Activated naive CD8-positive, alpha-beta T cell treated with anti-CD3 and anti-CD28 coated beads for 36 hours (primary cell): ENCODE results near the gene SMIM15. TPM values are rescaled to one million over a fixed set of nuclear protein-coding genes. Genes with fewer than 3 reads are reported as not detected.

Source experiments
- DNase-seq: peaks from one replicate; pipeline ENCODE4 v3.0.0; 2021
- H3K27ac Mint-ChIP-seq: one replicate; pipeline ENCODE4 v1.8.0; 2022; ENCODE audit warnings: mild to moderate bottlenecking, moderate library complexity, mixed read lengths
- H3K27me3 Mint-ChIP-seq: one replicate; pipeline ENCODE4 v1.8.0; 2022; ENCODE audit warnings: mild to moderate bottlenecking, mixed read lengths
- H3K36me3 Mint-ChIP-seq: one replicate; pipeline ENCODE4 v1.8.0; 2021; ENCODE audit warnings: mild to moderate bottlenecking, mixed read lengths
- H3K4me1 Mint-ChIP-seq: one replicate; pipeline ENCODE4 v1.8.0; 2021; ENCODE audit warnings: mixed read lengths
- H3K4me3 Mint-ChIP-seq: one replicate; pipeline ENCODE4 v1.8.0; 2022; ENCODE audit warnings: mild to moderate bottlenecking, moderate library complexity, mixed read lengths
- H3K9me3 Mint-ChIP-seq: one replicate; pipeline ENCODE4 v1.8.0; 2022; ENCODE audit warnings: mixed read lengths
- total RNA-seq, 2 experiments: library from RNA; stranded (reverse); gene quantifications; one replicate each; pipeline ENCODE4 v1.2.3, GENCODE V29; 2021

SMIM15 gene
- total RNA-seq, 2 experiments from 2014 or later = 92.1 to 94.8 TPM

- Mint-ChIP-seq H3K4me3 (no peak overlapping the region), H3K9me3 (no peaks in the 10 kb centered on the region), H3K27me3 (peaks cover 4% of the 10 kb centered on the region), H3K36me3 (no peaks in the 10 kb centered on the region), H3K4me1 (peaks cover 3% of the 10 kb centered on the region), H3K27ac (no peak overlapping the region)
- DNase-seq = no peak
These were observed 14.4 kb upstream of the SMIM15 start for GRCh38 chr5:61176631-61177030.

GRCh38 chr5:61171479-61171878, 9.2 kb upstream of the SMIM15 start:
- DNase-seq = no peak
- Mint-ChIP-seq H3K27me3 (no peaks in the 10 kb centered on the region), H3K9me3 (no peaks in the 10 kb centered on the region), H3K27ac (no peak overlapping the region), H3K4me3 (no peak overlapping the region), H3K36me3 (no peaks in the 10 kb centered on the region), H3K4me1 (no peaks in the 10 kb centered on the region)

- H3K27me3 Mint-ChIP-seq = no peaks in the 10 kb centered on the region
- no peak for DNase-seq
- no peaks in the 10 kb centered on the region for H3K4me1 Mint-ChIP-seq
- H3K36me3 Mint-ChIP-seq = peaks cover 6% of the 10 kb centered on the region
- no peak overlapping the region for H3K4me3 Mint-ChIP-seq
- H3K9me3 Mint-ChIP-seq = no peaks in the 10 kb centered on the region
- no peak overlapping the region for H3K27ac Mint-ChIP-seq
These were observed 6.7 kb upstream of the SMIM15 start for GRCh38 chr5:61168951-61169350.

GRCh38 chr5:61167382-61167781, 5.1 kb upstream of the SMIM15 start:
- DNase-seq = no peak
- peaks cover 18% of the 10 kb centered on the region for H3K36me3 Mint-ChIP-seq
- peaks cover 8% of the 10 kb centered on the region for H3K4me1 Mint-ChIP-seq
- H3K4me3 Mint-ChIP-seq = no peak overlapping the region
- H3K9me3 Mint-ChIP-seq = peaks cover 3% of the 10 kb centered on the region
- H3K27ac Mint-ChIP-seq = no peak overlapping the region
- no peaks in the 10 kb centered on the region for H3K27me3 Mint-ChIP-seq

DNA sequence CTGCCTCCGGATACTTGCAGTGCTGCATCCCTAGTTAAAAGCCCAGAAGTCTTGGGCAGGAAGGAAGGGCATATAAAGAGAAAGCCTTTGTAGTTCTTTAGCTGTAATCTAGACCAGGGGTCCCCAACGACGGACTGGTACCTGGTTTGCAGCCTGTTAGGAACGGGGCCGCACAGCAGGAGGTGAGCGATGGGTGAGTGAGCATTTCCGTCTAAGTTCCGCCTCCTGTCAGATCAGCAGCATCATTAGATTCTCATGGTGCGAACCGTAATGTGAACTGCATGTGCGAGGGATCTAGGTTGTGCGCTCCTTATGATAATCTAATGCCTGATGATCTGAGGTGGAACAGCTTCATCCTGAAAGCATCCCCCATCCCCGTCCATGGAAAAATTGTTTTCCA, 1.6 kb upstream of the SMIM15 start:
- peaks cover 24% of the 10 kb centered on the region for H3K4me1 Mint-ChIP-seq
- peaks cover 48% of the 10 kb centered on the region for H3K36me3 Mint-ChIP-seq
- no peaks in the 10 kb centered on the region for H3K27me3 Mint-ChIP-seq
- DNase-seq = no peak
- H3K4me3 Mint-ChIP-seq = no peak overlapping the region
- H3K9me3 Mint-ChIP-seq = peaks cover 3% of the 10 kb centered on the region
- H3K27ac Mint-ChIP-seq = no peak overlapping the region

- Mint-ChIP-seq H3K27ac (peak overlapping the region; percentile 98), H3K27me3 (no peaks in the 10 kb centered on the region), H3K4me3 (peak overlapping the region; percentile 98), H3K36me3 (peaks cover 56% of the 10 kb centered on the region), H3K4me1 (peaks cover 26% of the 10 kb centered on the region), H3K9me3 (peaks cover 5% of the 10 kb centered on the region)
- no peak for DNase-seq
These were observed 732 bp upstream of the SMIM15 start for GRCh38 chr5:61162832-61163567.

DNA sequence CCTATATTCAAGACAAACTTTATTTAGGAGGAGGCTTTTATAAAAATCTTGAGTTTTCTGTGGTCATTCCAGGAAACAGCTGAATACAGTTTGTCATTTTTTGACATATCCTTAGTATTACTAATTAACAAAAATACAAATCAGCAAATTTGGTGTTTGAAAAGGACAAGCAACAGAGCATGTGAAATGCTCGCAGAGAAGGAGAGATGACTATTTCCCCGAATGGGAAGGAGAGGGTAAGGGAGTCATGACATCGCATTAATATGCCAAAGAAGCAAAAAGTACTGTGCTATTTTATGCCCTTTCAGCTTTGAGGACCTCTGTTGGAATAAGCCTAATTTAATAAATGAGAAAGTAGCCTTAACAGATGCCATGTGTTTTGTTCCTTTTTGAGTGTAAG, 1.8 kb downstream of the SMIM15 start:
- H3K4me1 Mint-ChIP-seq = peaks cover 26% of the 10 kb centered on the region
- H3K9me3 Mint-ChIP-seq = peaks cover 7% of the 10 kb centered on the region
- H3K27ac Mint-ChIP-seq = peak overlapping the region; percentile 44
- no peak for DNase-seq
- no peaks in the 10 kb centered on the region for H3K27me3 Mint-ChIP-seq
- peak overlapping the region; percentile 71 for H3K4me3 Mint-ChIP-seq
- peaks cover 78% of the 10 kb centered on the region for H3K36me3 Mint-ChIP-seq

DNA sequence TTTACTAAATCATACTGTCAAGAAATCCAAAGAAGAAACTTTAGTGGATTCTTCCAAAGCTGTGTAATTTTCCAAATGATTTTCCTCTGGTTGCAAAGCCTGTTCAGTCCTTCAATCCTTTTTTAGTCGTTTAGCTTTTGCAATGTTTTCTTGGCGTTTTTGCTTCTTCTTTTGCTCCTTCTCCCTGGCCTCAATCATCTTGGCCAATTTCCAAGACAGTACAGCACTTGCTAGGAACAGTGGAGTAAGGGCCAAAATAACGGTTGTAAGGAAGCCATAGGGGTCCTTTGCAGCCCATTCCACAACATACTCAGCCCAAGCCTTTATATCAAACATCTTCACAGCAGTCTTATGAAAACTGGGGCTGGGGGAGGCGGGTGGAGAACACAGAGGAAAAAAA, 2.4 kb downstream of the SMIM15 start:
- Mint-ChIP-seq H3K9me3 (peaks cover 12% of the 10 kb centered on the region), H3K4me1 (peaks cover 26% of the 10 kb centered on the region), H3K36me3 (peaks cover 84% of the 10 kb centered on the region), H3K27ac (peak overlapping the region; percentile 17), H3K27me3 (no peaks in the 10 kb centered on the region), H3K4me3 (no peak overlapping the region)
- no peak for DNase-seq

DNA sequence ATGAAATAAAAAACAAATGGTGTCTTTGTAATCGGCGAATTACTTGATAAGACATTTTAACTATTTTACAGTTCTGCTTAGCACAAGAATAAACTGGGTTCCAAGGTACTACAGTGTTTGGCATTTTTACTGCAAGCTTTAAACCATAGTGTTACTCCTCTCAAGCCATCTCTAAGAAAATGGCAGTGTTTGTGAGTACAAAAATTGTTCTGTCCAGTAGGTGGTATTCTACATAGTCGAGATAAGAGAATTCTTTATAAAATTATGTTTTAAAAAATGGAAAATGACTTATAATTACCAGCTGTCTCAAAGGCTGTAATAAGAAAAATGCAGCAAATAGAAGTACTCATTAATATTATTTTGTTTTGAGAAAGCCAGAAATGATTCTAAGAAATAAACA, 3.2 kb downstream of the SMIM15 start:
- Mint-ChIP-seq H3K4me1 (peaks cover 26% of the 10 kb centered on the region), H3K27me3 (no peaks in the 10 kb centered on the region), H3K9me3 (peaks cover 18% of the 10 kb centered on the region), H3K36me3 (peaks cover 88% of the 10 kb centered on the region), H3K4me3 (no peak overlapping the region), H3K27ac (no peak overlapping the region)
- no peak for DNase-seq

GRCh38 chr5:61151893-61152292, 10.4 kb downstream of the SMIM15 start:
- Mint-ChIP-seq H3K36me3 (peaks cover 64% of the 10 kb centered on the region), H3K27ac (no peak overlapping the region), H3K27me3 (no peaks in the 10 kb centered on the region), H3K4me1 (no peaks in the 10 kb centered on the region), H3K9me3 (peaks cover 32% of the 10 kb centered on the region), H3K4me3 (no peak overlapping the region)
- DNase-seq = no peak

GRCh38 chr5:61148515-61148914, 13.8 kb downstream of the SMIM15 start:
- DNase-seq = no peak
- Mint-ChIP-seq H3K4me1 (no peaks in the 10 kb centered on the region), H3K27ac (no peak overlapping the region), H3K9me3 (peaks cover 25% of the 10 kb centered on the region), H3K4me3 (no peak overlapping the region), H3K27me3 (no peaks in the 10 kb centered on the region), H3K36me3 (peaks cover 43% of the 10 kb centered on the region)

DNA sequence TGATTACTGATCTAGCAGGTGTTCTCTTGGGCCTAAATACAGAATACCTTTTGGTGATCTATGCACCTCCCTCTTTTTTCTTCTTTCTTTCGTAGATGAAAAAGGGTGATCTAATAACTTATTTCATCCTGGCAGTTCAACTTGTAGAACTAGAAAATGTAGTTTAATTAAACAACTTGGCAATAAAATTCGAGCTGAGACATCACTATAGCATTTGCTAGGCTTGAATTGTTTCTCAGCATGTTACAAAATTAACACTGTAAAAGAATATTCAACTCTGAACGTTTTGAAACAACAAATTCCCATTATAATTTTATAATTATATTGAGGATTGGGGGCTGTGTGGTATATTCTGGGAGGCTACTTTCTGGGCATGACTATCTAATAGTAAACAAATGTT, 19.5 kb downstream of the SMIM15 start:
- Mint-ChIP-seq H3K36me3 (peaks cover 11% of the 10 kb centered on the region), H3K4me1 (no peaks in the 10 kb centered on the region), H3K4me3 (no peak overlapping the region), H3K9me3 (peaks cover 9% of the 10 kb centered on the region), H3K27me3 (no peaks in the 10 kb centered on the region), H3K27ac (no peak overlapping the region)
- no peak for DNase-seq

- peaks cover 11% of the 10 kb centered on the region for H3K36me3 Mint-ChIP-seq
- no peaks in the 10 kb centered on the region for H3K27me3 Mint-ChIP-seq
- DNase-seq = no peak
- H3K27ac Mint-ChIP-seq = no peak overlapping the region
- H3K4me1 Mint-ChIP-seq = no peaks in the 10 kb centered on the region
- peaks cover 9% of the 10 kb centered on the region for H3K9me3 Mint-ChIP-seq
- no peak overlapping the region for H3K4me3 Mint-ChIP-seq
These were observed 19.9 kb downstream of the SMIM15 start for GRCh38 chr5:61142391-61142790.

GRCh38 chr5:61141801-61142200, 20.5 kb downstream of the SMIM15 start:
- H3K36me3 Mint-ChIP-seq = peaks cover 12% of the 10 kb centered on the region
- peaks cover 7% of the 10 kb centered on the region for H3K9me3 Mint-ChIP-seq
- H3K27ac Mint-ChIP-seq = no peak overlapping the region
- H3K4me3 Mint-ChIP-seq = no peak overlapping the region
- DNase-seq = no peak
- no peaks in the 10 kb centered on the region for H3K4me1 Mint-ChIP-seq
- H3K27me3 Mint-ChIP-seq = no peaks in the 10 kb centered on the region

DNA sequence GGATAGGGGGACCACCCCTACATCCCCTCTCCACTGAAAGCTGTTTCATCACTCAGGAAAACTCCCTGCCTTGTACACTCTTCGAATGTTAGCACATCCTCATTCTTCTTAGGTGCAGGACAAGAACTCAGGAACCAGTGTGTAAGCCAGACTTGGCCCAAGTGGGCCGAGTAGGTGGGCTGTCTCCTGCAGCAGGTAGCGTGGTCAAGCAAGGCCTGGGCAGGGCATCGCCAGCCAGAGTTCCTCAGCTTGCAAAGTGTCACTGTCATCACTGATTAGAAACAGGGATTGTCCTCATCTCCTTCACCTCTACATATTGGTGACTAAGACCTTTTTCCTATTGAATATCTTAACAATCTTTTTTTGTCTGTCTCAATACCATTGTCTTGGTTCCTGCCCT, 22.3 kb downstream of the SMIM15 start:
- H3K9me3 Mint-ChIP-seq = no peaks in the 10 kb centered on the region
- H3K27ac Mint-ChIP-seq = no peak overlapping the region
- H3K4me3 Mint-ChIP-seq = no peak overlapping the region
- H3K4me1 Mint-ChIP-seq = no peaks in the 10 kb centered on the region
- H3K36me3 Mint-ChIP-seq = peaks cover 7% of the 10 kb centered on the region
- no peak for DNase-seq
- no peaks in the 10 kb centered on the region for H3K27me3 Mint-ChIP-seq

- no peaks in the 10 kb centered on the region for H3K27me3 Mint-ChIP-seq
- H3K4me1 Mint-ChIP-seq = no peaks in the 10 kb centered on the region
- H3K9me3 Mint-ChIP-seq = no peaks in the 10 kb centered on the region
- no peak for DNase-seq
- no peak overlapping the region for H3K4me3 Mint-ChIP-seq
- H3K27ac Mint-ChIP-seq = no peak overlapping the region
- peaks cover 3% of the 10 kb centered on the region for H3K36me3 Mint-ChIP-seq
These were observed 23.0 kb downstream of the SMIM15 start for GRCh38 chr5:61139094-61139873.
